Left renal cortex interstitium (tissue), 4 donors: Measurements from ENCODE around the gene NOL4L. TPM values are rescaled to one million over a fixed set of nuclear protein-coding genes. Genes with fewer than 3 reads are reported as not detected.
"Not testable (repeated sequence)": the region's sequence is repeated elsewhere in the genome, so short reads cannot be mapped to it uniquely, and the experiment has no call there.

Source experiments
- DNase-seq, 4 donors: peaks; one replicate each; pipeline ENCODE4 v3.0.0-alpha.2; 2013; ENCODE audit warnings: low read depth in 4 of 4, low spot score in 2 of 4, missing footprints in 1 of 4
- polyA plus RNA-seq, 4 donors: library from polyadenylated mRNA; unstranded; fragments of 120-200 nt; gene quantifications; one replicate each; pipeline ENCODE4 v1.2.1, GENCODE V29; 2013; ENCODE audit not compliant: insufficient read length in 4 of 4

The NOL4L gene
- polyA plus RNA-seq, 4 donors = 42.5 to 67.9 (median 55.9) TPM

DNA sequence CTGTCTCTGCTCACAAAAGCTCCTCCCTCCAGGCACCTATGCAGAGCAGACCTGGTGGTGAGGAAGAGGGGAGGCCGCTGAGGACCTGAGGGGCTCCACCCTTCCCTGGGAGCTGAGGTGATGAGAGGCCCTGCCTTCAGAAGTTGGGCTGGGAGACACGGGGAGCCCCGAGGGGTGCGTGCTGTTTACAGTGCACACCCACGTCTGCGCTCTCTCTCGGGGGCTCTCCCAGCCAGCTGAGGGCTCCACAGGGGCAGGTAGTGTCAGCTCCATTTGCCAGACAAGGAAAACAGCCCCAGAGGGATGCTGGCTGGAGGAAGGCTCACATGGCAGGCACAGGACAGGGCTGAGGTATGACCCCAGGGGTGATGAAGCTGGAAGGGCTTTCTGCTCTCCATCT is 13.5 kb upstream of the NOL4L start:
- no peak for DNase-seq

GRCh38 chr20:32597714-32598113 is 12.6 kb upstream of the NOL4L start:
- no peak for DNase-seq

GRCh38 chr20:32596681-32597252 is 11.6 kb upstream of the NOL4L start:
- DNase-seq = no peak

- no peak for DNase-seq
Measured at GRCh38 chr20:32595143-32595542, 10.0 kb upstream of the NOL4L start.

- DNase-seq = not testable (repeated sequence)
Measured at GRCh38 chr20:32594669-32595068, 9.5 kb upstream of the NOL4L start.

DNA sequence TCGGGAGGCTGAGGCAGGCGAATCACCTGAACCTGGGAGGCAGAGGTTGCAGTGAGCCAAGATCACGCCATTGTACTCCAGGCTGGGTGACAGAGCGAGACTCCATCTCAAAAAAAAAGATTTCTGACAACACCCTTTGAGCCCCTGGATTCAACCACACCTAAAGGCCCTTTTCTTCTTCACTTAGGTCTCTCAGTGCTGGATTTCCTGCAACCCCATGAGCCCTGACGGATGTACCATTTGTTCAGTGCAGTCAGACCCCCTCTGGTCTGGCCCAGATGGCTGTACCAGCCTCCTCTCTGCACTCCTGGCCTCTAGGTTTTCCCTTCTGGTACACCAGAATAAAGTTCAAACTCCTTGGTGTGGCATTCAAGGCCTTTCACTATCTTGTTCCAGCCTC is 9.1 kb upstream of the NOL4L start:
- DNase-seq = no peak

- not testable (repeated sequence) for DNase-seq
Measured at GRCh38 chr20:32592616-32593015, 7.5 kb upstream of the NOL4L start.

GRCh38 chr20:32592022-32592421 is 6.9 kb upstream of the NOL4L start:
- no peak for DNase-seq

- no peak for DNase-seq
Measured at GRCh38 chr20:32589769-32590168, 4.6 kb upstream of the NOL4L start.

DNA sequence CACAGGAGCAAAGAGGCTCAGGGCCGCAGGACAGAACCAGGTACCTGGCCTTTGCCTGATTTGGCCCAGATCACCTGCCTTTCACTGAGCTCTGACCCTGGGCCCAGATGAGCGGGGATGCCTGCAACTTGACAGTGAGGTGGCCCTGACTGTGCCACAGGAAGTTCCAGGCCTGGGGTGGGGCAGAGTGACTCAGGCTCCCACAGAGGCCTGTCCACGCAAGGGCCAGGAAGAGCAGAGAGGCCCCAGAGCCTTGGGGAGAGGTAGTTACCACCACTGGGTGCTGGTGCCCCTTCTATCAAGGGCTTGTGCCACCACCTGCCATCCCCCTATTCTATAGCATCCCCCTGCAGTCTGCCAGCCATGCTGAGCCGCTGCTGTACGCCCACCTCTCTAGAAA is 4.1 kb upstream of the NOL4L start:
- DNase-seq = no peak

DNA sequence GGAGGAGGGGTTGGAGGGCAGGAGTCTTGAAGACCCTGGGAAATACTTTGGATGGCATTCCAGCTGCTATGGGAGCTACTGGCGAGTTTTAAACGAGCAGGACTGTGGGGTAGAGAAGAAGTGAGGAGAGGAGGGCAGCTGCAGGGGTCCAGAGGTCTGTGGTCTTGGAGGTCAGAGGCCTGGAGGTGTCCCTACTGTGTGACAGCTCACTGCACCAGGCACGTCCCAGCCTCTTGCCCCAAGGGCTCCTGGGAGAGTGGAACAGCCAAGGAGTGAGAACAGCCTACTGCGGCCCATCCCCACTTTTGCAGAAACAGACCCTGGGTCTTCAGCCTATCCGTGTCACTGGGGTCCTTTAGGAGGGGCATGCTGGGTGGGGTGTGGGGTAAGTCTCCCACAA is 2.9 kb upstream of the NOL4L start:
- DNase-seq = no peak

DNA sequence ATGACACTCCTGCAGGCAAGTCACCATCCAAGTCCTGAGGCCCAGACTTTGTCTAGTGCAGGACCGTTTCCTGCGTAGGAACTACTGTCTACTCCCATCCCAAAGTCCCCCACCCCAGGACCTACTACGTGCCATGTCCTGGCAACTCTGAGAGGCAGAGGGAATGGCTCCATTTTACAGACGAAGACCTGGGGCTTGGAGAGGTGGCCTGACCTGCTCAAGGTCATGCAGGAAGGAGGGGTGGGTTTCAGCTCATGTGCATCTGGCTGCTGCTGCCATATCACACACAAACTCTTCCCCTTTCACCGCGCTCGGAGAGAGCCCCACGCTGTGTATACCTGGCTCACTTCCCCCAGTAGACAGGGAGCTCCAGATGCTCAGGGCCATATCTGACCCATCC is 1.2 kb upstream of the NOL4L start:
- no peak for DNase-seq

DNA sequence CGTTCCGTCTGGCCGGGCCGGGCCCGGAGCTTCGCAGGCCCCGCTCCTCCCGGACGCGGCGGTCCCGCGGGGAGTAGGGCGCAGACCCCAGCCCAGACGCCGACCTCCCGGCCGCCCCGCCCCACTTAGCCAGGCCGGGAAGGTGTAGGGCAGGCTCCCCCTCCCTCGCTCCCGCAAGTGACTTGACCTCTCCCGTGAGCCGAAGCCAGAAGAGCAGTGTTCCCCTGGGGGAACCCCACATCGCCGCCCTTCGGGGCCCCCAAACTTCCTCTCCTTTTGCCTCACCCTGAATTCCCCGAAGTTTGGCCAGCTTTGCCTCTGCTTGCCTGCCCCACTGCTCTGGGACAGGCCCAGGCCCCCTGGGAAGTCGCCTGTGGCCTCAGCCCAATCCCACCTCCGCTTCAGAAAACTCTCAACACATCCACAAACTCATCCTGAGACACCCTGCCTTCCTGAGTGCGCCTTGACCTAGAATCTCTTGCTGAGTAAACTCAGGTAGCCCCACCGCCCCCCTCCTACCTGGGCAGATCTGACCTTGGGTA is 524 bp upstream of the NOL4L start:
- DNase-seq = no peak

DNA sequence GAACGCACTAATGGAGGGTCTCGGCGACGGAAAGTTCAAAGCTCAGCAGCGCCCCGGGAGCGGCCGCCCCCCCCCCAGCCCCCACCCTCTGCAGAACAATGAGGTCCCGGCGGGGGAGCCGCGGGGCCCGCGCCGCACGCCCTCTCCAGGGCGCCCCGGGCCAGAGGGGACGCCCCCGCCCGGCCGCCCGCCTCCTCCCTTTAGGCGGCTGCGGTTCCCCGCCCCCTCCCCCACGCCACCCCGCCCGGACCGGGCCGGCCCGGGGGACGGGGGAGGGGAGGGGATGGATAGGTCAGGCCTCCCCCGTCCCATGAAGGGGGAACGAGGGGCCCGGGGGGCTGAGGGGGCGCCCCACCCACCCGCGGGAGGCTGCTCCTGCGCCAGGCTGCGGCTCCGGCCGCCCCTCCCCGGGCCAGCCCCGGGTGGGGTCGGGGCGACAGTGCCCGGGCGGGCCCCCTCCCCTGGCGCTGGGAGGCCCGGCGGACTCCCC is 1.5 kb downstream of the NOL4L start:
- DNase-seq = no peak

- no peak for DNase-seq
Measured at GRCh38 chr20:32582659-32583580, 2.2 kb downstream of the NOL4L start.

DNA sequence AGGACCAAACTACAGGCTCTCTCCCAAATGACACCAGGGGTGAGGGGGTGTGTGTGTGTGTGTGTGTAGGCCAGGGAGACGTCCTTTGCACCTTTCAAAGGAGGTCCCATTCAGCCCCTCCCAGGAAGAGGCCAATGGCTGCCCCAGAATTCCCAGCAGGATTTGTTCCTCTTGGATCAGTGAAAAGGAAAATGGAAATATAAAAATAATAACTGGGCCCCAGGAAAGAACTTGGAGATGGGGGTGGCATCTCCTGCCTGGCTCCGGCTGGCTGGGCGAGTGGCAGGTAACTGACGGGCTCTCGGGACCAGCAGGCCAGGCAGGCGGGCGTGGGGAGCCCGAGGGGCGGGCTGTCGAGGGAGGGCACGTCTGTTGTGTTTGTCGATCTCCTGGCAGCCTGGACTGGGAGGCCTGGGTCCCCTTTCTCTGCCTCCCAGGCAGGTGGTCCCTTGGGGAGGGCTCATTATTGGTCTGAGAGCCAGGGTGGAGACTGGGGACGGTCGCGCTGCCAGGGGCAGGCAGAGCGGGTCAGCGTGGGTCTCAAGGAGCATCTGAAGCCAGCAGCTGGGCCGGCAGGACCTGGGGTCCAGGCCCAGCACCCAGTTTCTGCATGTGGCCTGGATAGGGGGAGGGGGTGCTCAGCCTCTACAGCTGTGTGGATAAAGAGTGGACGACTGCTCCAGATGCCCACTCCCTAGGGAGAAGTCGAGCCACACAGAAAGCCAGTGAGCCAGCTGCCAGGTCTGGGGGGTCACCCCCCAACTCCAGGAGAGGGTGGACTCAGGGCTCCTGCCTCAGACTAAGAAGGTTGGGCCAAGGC is 3.1 kb downstream of the NOL4L start:
- no peak for DNase-seq

- no peak for DNase-seq
Measured at GRCh38 chr20:32580970-32581838, 3.9 kb downstream of the NOL4L start.

- DNase-seq = no peak
Measured at GRCh38 chr20:32580219-32580969, 4.7 kb downstream of the NOL4L start.

- DNase-seq = no peak
Measured at GRCh38 chr20:32578840-32579390, 6.2 kb downstream of the NOL4L start.
